HG03097 (cell line): ENCODE results near the gene EPHA4.

Source experiments
- ATAC-seq: cut with Tn5 transposase; IDR thresholded peaks from one replicate; pipeline ENCODE4 v1.9.1; 2021; ENCODE audit not compliant: unreplicated experiment, low FRiP score

Gene EPHA4

GRCh38 chr2:221572219-221572820, at the start of gene EPHA4:
Gene EPHA4 (minus strand): TSS chr2:221572304. CDS start chr2:221572248, 56 bp downstream.
- ATAC-seq: peak; percentile 94

GRCh38 chr2:221618007-221618406, 45.9 kb upstream of the EPHA4 start:
- no peak for ATAC-seq

- ATAC-seq: no peak
Measured at GRCh38 chr2:221616561-221616960, 44.5 kb upstream of the EPHA4 start.

GRCh38 chr2:221614274-221614673, 42.2 kb upstream of the EPHA4 start:
- no peak for ATAC-seq

- no peak for ATAC-seq
Measured at GRCh38 chr2:221612800-221613199, 40.7 kb upstream of the EPHA4 start.

- no peak for ATAC-seq
Measured at GRCh38 chr2:221612161-221612560, 40.1 kb upstream of the EPHA4 start.

GRCh38 chr2:221610675-221611074, 38.6 kb upstream of the EPHA4 start:
- ATAC-seq: no peak

- ATAC-seq: no peak
Measured at GRCh38 chr2:221610255-221610654, 38.2 kb upstream of the EPHA4 start.

GRCh38 chr2:221608442-221608841, 36.3 kb upstream of the EPHA4 start:
- no peak for ATAC-seq

- no peak for ATAC-seq
Measured at GRCh38 chr2:221606424-221606823, 34.3 kb upstream of the EPHA4 start.

- no peak for ATAC-seq
Measured at GRCh38 chr2:221605751-221606240, 33.7 kb upstream of the EPHA4 start.

- no peak for ATAC-seq
Measured at GRCh38 chr2:221602938-221603337, 30.8 kb upstream of the EPHA4 start.

- no peak for ATAC-seq
Measured at GRCh38 chr2:221601376-221601775, 29.3 kb upstream of the EPHA4 start.

- ATAC-seq: no peak
Measured at GRCh38 chr2:221600388-221600787, 28.3 kb upstream of the EPHA4 start.

GRCh38 chr2:221596192-221596591, 24.1 kb upstream of the EPHA4 start:
- no peak for ATAC-seq

GRCh38 chr2:221590861-221591365, 18.8 kb upstream of the EPHA4 start:
- no peak for ATAC-seq

GRCh38 chr2:221589696-221590095, 17.6 kb upstream of the EPHA4 start:
- ATAC-seq: no peak

- no peak for ATAC-seq
Measured at GRCh38 chr2:221588306-221588985, 16.3 kb upstream of the EPHA4 start.

- ATAC-seq: no peak
Measured at GRCh38 chr2:221581986-221582385, 9.9 kb upstream of the EPHA4 start.

- ATAC-seq: no peak
Measured at GRCh38 chr2:221574231-221574570, 2.1 kb upstream of the EPHA4 start.

GRCh38 chr2:221573430-221574230, 1.5 kb upstream of the EPHA4 start:
- peak; percentile 45 for ATAC-seq
